DOHH2 (cell line): ENCODE results near the gene JAG2.

ENCODE experiments used
- CTCF ChIP-seq: fragments of 200-600 bp; sonication (generic); IDR thresholded peaks from one replicate; pipeline ENCODE4 v1.5.1; 2014; ENCODE audit warnings: antibody characterized with exemption, mild to moderate bottlenecking, low read depth, low read length; ENCODE audit not compliant: poor library complexity, severe bottlenecking
- EZH2phosphoT487 ChIP-seq: fragments of 200-600 bp; sonication (generic); IDR thresholded peaks from 2 replicates; pipeline ENCODE4 v1.6.1; 2017; ENCODE audit warnings: borderline replicate concordance, mild to moderate bottlenecking, antibody characterized with exemption, low read length, moderate library complexity, mixed read lengths

GRCh38 chr14:105118646-105119407, 49.7 kb downstream of the JAG2 start:
- TF ChIP-seq CTCF (no peak), EZH2phosphoT487 (no peak)
